Endothelial cell (in vitro differentiated cells): ENCODE results near the gene SPPL2B. TPM values are rescaled to one million over a fixed set of nuclear protein-coding genes. Genes with fewer than 3 reads are reported as not detected.

Experiments
- DNase-seq: peaks from one replicate; pipeline ENCODE4 v3.0.0; 2021; ENCODE audit warnings: low spot score
- H3K27ac Mint-ChIP-seq: one replicate; pipeline ENCODE4 v1.8.0; 2021; ENCODE audit warnings: mixed read lengths, inconsistent platforms; ENCODE audit not compliant: unreplicated experiment
- H3K27me3 Mint-ChIP-seq: one replicate; pipeline ENCODE4 v1.8.0; 2021; ENCODE audit warnings: mild to moderate bottlenecking, moderate library complexity, mixed read lengths, inconsistent platforms; ENCODE audit not compliant: unreplicated experiment
- H3K36me3 Mint-ChIP-seq: one replicate; pipeline ENCODE4 v1.8.0; 2021; ENCODE audit warnings: mild to moderate bottlenecking, low read depth, mixed read lengths, inconsistent platforms; ENCODE audit not compliant: unreplicated experiment
- H3K4me1 Mint-ChIP-seq: one replicate; pipeline ENCODE4 v1.8.0; 2021; ENCODE audit warnings: mild to moderate bottlenecking, mixed read lengths, inconsistent platforms; ENCODE audit not compliant: unreplicated experiment
- H3K4me3 Mint-ChIP-seq: one replicate; pipeline ENCODE4 v1.8.0; 2021; ENCODE audit warnings: mild to moderate bottlenecking, mixed read lengths, inconsistent platforms; ENCODE audit not compliant: unreplicated experiment
- H3K9me3 Mint-ChIP-seq: one replicate; pipeline ENCODE4 v1.8.0; 2021; ENCODE audit warnings: mixed read lengths, inconsistent platforms; ENCODE audit not compliant: unreplicated experiment
- CTCF ChIP-seq: fragments of 200-600 bp; sonication (generic); IDR thresholded peaks from one replicate; pipeline ENCODE4 v1.5.0; 2021; ENCODE audit warnings: antibody characterized with exemption; ENCODE audit not compliant: unreplicated experiment
- total RNA-seq: library from RNA; stranded (reverse); fragmentation: NEBNext Ultra II Directional; extraction: Animal tissue kit (Norgen Biotek cat#: 25700); gene quantifications from one replicate; pipeline ENCODE4 v1.2.1, GENCODE V29; 2021; ENCODE audit not compliant: unreplicated experiment

SPPL2B gene
- total RNA-seq, 1 donor from 2014 or later = 75.2 TPM

GRCh38 chr19:2363419-2363818, 34.9 kb downstream of the SPPL2B start:
- Mint-ChIP-seq H3K4me1 (peaks cover 5% of the 10 kb centered on the region), H3K4me3 (no peak overlapping the region), H3K27ac (no peak overlapping the region), H3K9me3 (no peaks in the 10 kb centered on the region), H3K27me3 (peaks cover 13% of the 10 kb centered on the region), H3K36me3 (peaks cover 4% of the 10 kb centered on the region)
- DNase-seq = no peak
- no peak for TF ChIP-seq CTCF

- H3K36me3 Mint-ChIP-seq = peaks cover 2% of the 10 kb centered on the region
- no peak for TF ChIP-seq CTCF
- peaks cover 6% of the 10 kb centered on the region for H3K27me3 Mint-ChIP-seq
- H3K27ac Mint-ChIP-seq = no peak overlapping the region
- no peaks in the 10 kb centered on the region for H3K9me3 Mint-ChIP-seq
- H3K4me3 Mint-ChIP-seq = no peak overlapping the region
- H3K4me1 Mint-ChIP-seq = peaks cover 5% of the 10 kb centered on the region
- no peak for DNase-seq
Observed at GRCh38 chr19:2365201-2365970, 36.9 kb downstream of the SPPL2B start.

- Mint-ChIP-seq H3K9me3 (no peaks in the 10 kb centered on the region), H3K27ac (no peak overlapping the region), H3K4me3 (no peak overlapping the region), H3K4me1 (no peaks in the 10 kb centered on the region), H3K36me3 (no peaks in the 10 kb centered on the region), H3K27me3 (peaks cover 5% of the 10 kb centered on the region)
- DNase-seq = no peak
- TF ChIP-seq CTCF = no peak
Observed at GRCh38 chr19:2371656-2372055, 43.2 kb downstream of the SPPL2B start.

- Mint-ChIP-seq H3K4me1 (no peaks in the 10 kb centered on the region), H3K36me3 (no peaks in the 10 kb centered on the region), H3K4me3 (no peak overlapping the region), H3K27ac (no peak overlapping the region), H3K27me3 (peaks cover 5% of the 10 kb centered on the region), H3K9me3 (no peaks in the 10 kb centered on the region)
- TF ChIP-seq CTCF = no peak
- DNase-seq = no peak
Observed at GRCh38 chr19:2372076-2372612, 43.7 kb downstream of the SPPL2B start.

GRCh38 chr19:2374808-2375207, 46.3 kb downstream of the SPPL2B start:
- Mint-ChIP-seq H3K27ac (no peak overlapping the region), H3K9me3 (no peaks in the 10 kb centered on the region), H3K36me3 (peaks cover 3% of the 10 kb centered on the region), H3K4me1 (no peaks in the 10 kb centered on the region), H3K4me3 (no peak overlapping the region), H3K27me3 (peaks cover 7% of the 10 kb centered on the region)
- DNase-seq = no peak
- no peak for TF ChIP-seq CTCF
